Mononuclear cell (primary cell): ENCODE results near the gene EHBP1. TPM values are rescaled to one million over a fixed set of nuclear protein-coding genes. Genes with fewer than 3 reads are reported as not detected.
"Not testable (repeated sequence)": the region's sequence is repeated elsewhere in the genome, so short reads cannot be mapped to it uniquely, and the experiment has no call there.

Experiments
- H3K27me3 ChIP-seq: 2 replicates; pipeline ENCODE4 v1.6.0; 2011; ENCODE audit warnings: low read length, control low read depth; ENCODE audit not compliant: insufficient read depth
- H3K4me1 ChIP-seq: 2 replicates; pipeline ENCODE4 v1.5.1; 2011; ENCODE audit warnings: mild to moderate bottlenecking, low read length, control low read depth; ENCODE audit not compliant: insufficient read depth
- H3K4me3 ChIP-seq: 2 replicates; pipeline ENCODE4 v1.5.1; 2011; ENCODE audit warnings: mild to moderate bottlenecking, low read length, moderate library complexity
- H3K9me3 ChIP-seq: 2 replicates; pipeline ENCODE4 v1.5.1; 2011; ENCODE audit warnings: low read depth, mild to moderate bottlenecking, control low read depth, low read length
- total RNA-seq: library from RNA; depleted of rRNA; stranded (reverse); fragments of >200 nt; gene quantifications from one replicate; pipeline ENCODE4 v1.2.3, GENCODE V29; 2012

Gene EHBP1
- total RNA-seq, 1 donor = 31.6 TPM

GRCh38 chr2:63073994-63074393 lies 368.5 kb downstream of the EHBP1 start:
- no peaks in the 10 kb centered on the region for H3K4me1 ChIP-seq
- peaks cover 26% of the 10 kb centered on the region for H3K27me3 ChIP-seq
- no peak overlapping the region for H3K4me3 ChIP-seq
- no peaks in the 10 kb centered on the region for H3K9me3 ChIP-seq

GRCh38 chr2:63074399-63074798 lies 368.9 kb downstream of the EHBP1 start:
- H3K4me1 ChIP-seq, H3K9me3 ChIP-seq, H3K4me3 ChIP-seq: not testable (repeated sequence)
- peaks cover 26% of the 10 kb centered on the region for H3K27me3 ChIP-seq

GRCh38 chr2:63078852-63079606 lies 373.5 kb downstream of the EHBP1 start:
- Histone ChIP-seq H3K4me1 (no peaks in the 10 kb centered on the region), H3K9me3 (no peaks in the 10 kb centered on the region)

GRCh38 chr2:63081404-63081803 lies 375.9 kb downstream of the EHBP1 start:
- Histone ChIP-seq H3K4me1 (no peaks in the 10 kb centered on the region), H3K27me3 (peaks cover 21% of the 10 kb centered on the region), H3K9me3 (no peaks in the 10 kb centered on the region), H3K4me3 (no peak overlapping the region)

More at GRCh38 chr2:63078852-63079606, 373.5 kb downstream of the EHBP1 start:
- H3K27me3 ChIP-seq = peaks cover 22% of the 10 kb centered on the region
- H3K4me3 ChIP-seq = no peak overlapping the region

- H3K4me3 ChIP-seq = no peak overlapping the region
- H3K27me3 ChIP-seq = peaks cover 3% of the 10 kb centered on the region
- H3K4me1 ChIP-seq = no peaks in the 10 kb centered on the region
Measured at GRCh38 chr2:63086687-63087086, 381.2 kb downstream of the EHBP1 start.

GRCh38 chr2:63092401-63092800 lies 386.9 kb downstream of the EHBP1 start:
- H3K4me3 ChIP-seq = no peak overlapping the region
- H3K9me3 ChIP-seq = no peaks in the 10 kb centered on the region
- peaks cover 4% of the 10 kb centered on the region for H3K27me3 ChIP-seq
- no peaks in the 10 kb centered on the region for H3K4me1 ChIP-seq

More at GRCh38 chr2:63086687-63087086, 381.2 kb downstream of the EHBP1 start:
- no peaks in the 10 kb centered on the region for H3K9me3 ChIP-seq

GRCh38 chr2:63092857-63093256 lies 387.3 kb downstream of the EHBP1 start:
- H3K4me1 ChIP-seq = no peaks in the 10 kb centered on the region
- no peak overlapping the region for H3K4me3 ChIP-seq
- peaks cover 4% of the 10 kb centered on the region for H3K27me3 ChIP-seq
- no peaks in the 10 kb centered on the region for H3K9me3 ChIP-seq

GRCh38 chr2:63093502-63093901 lies 388.0 kb downstream of the EHBP1 start:
- Histone ChIP-seq H3K4me3 (no peak overlapping the region), H3K4me1 (no peaks in the 10 kb centered on the region), H3K9me3 (no peaks in the 10 kb centered on the region), H3K27me3 (peaks cover 4% of the 10 kb centered on the region)

Other genes starting within 250 kb of the EHBP1 start
- gene TMEM17, start 199.5 kb upstream of the EHBP1 start, total RNA-seq = 0.21 TPM